NCI-H2081 treated with DMSO at 0.1 percent for 48 hours (cell line): ENCODE data around the gene MPG.
"Not testable (repeated sequence)": the region's sequence is repeated elsewhere in the genome, so short reads cannot be mapped to it uniquely, and the experiment has no call there.

Experiments
- DNase-seq: peaks from one replicate; lab custom pipeline; 2025; lab: John Stamatoyannopoulos, UW

MPG gene

DNA sequence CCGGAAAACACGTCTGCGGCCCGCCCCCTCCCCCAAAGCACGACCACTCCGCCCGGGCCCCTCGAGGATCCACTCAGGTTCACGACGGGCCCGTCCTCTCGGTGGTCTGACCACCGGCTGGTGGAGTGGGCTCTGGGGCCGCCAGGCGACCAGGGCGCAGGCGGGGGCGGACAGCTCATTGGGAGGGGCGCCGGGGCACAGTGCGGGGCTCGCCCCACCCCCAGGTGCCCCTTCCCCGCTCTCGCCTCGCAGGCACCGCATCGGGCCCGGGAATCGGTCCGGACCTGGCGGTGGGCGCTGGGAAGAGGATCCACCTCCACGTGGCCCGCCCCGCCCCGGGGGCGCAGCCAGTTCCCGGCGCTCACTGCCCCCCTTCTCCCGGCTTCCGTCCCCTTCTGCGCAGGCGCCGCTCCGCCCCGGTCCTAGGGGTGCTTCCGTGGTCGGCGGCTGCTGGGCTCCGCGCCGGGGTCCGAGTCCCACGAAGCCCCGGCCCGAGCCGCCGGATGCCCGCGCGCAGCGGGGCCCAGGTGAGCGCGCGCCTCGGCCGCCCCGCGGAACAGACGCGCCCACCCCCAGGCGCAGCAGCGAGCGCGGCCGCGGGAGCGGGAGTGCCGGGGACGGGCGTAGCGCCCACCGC, at the start of gene MPG:
TSS of gene MPG (plus strand) at position 419 of the 637 bp plus-strand sequence. CDS start at position 504, 85 bp downstream.
- DNase-seq: no peak

- not testable (repeated sequence) for DNase-seq
These were observed 47.4 kb upstream of the MPG start for GRCh38 chr16:30627-31026.

DNA sequence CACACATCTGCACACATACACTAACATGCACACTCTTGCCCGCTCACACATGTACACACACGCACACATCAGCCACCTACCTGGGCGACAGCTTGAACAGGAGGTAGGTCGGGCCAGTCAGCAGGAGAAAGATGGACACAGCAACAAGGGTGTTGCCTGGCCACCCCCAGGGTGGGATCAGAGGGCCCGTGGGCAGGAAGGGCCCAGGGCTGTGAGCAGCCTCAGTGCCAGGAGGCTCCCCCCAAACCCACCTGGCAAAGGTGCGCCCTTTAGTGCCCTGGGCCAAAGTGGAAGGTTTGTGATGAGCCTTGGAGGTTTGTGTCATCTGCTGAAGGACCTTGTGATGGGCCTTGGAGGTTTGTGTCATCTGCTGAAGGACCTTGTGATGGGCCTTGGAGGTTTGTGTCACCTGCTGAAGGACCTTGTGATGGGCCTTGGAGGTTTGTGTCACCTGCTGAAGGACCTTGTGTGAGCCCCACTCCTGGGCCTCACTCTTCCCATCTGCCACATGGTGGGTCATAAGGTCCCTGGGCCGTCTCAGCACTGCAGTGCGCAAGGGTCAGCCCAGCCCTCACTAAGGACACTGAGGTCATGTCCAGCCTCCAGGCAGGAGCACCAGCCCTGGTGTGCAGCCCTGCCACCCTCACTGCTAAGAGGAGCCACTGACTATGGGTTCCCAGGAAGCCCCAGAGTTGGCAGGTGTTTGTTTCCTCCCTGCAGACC, 44.7 kb upstream of the MPG start:
- DNase-seq: not testable (repeated sequence)

- DNase-seq: no peak
These were observed 44.0 kb upstream of the MPG start for GRCh38 chr16:33877-34647.

GRCh38 chr16:34648-34987, 43.4 kb upstream of the MPG start:
- DNase-seq: no peak

DNA sequence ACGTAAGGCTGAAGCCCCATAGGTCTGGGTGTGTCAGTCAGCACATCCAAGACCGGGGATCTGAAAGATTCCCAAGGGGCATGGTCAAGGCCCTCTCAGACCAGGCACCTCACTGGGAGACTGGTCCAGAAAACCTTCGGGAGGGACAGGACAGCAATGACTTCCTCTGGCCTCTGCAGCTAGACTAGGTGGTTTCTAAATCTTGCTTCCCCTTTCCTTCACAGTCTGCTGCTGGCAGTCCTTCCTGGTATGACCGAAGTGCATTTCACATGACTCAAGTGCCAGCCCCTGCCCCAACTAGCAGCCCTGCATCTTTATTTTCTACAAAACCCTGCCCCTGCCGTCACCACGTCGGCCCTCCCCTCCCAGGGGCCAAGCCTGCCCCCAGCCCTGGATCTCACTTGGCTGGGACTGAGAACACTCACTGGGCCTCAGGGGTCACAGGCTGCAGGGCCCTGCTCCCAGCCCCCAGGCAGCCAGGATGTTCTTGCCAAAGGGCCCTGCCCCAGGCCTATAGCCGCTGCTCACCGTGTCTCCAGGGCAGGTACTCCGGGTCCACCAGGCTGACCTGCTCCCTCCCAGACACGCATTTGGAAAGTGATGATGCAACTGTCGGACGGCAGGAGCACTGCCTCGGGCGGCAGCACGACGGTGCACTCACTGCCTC, 42.9 kb upstream of the MPG start:
- DNase-seq: no peak

DNA sequence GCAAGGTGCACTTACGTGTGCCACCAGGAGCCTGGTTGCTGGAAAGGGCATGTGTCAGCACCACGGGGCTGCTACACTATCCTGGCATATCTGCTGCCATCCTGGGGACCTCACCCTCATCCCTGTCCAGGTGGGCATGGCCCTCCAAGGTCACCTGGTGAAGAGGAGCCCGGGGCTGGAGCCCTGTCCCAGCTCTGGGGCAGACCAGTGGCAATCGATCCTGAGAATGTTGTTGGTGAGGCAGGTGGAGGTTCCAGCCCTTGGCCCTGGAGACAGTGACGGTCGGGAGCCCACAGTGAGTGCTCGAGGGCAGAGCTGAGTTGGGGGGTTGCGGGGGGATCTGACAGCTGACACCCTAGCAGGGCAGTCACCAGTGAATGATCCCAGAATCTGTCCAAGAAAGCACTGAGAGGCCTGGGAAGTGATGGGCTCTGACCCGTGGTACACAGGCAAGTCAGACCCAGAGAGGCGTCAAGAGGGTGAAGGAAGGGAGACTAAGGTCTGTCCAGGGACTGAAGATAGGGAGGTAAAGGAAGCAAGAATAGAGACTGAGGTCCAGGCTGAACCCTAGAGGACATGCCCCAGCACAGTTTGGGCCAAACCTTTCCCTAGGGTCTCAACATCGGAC, 42.2 kb upstream of the MPG start:
- no peak for DNase-seq

DNA sequence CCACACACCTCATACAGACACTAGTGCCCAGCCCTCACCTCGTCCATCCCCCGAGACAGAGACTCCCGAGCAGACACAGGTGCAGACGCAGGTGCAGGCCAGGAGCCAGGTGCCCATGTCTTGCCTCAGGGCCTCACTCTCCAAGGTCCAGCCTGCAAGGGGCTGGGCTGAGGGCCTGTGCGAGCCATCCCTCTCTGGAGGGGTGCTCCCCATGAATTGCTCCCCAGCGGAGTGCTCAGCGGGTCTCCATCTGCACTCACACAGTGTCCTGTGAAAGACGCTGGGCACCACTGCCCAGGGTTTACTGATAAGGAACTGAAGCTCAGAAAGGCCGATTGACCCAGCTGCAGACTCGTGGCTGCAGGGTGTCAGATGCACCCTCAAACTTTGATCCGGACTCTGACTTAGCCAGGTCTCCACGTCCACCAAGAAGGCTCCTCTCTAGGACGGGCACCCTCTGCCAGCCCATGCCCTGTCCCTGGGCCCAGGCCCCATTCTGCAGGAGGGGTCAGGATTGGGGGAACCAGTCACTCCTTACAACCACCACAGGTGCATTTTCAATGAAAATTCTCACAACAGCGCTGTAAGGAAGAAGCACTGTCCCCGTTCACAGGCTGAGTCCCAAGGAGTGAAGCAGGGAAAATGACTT, 41.6 kb upstream of the MPG start:
- no peak for DNase-seq

DNA sequence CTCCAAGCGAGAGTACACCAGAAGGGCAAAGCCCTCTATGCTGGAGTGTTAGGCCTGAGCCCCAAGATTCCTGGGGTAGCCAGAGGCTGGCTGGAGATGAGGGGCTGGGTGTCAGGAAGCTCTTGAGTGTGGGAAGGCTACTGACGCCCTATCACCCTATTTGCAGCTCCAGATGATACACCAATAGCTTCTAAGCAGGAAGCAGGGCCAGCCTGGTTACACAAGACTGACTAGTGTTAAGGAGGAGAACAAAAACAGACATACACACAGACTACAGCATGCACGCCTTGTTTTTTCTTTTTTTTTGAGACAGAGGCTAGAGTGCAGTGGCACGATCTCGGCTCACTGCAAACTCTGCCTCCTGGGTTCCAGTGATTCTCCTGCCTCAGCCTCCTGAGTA, 40.5 kb upstream of the MPG start:
- no peak for DNase-seq

- not testable (repeated sequence) for DNase-seq
These were observed 39.8 kb upstream of the MPG start for GRCh38 chr16:38206-38605.

GRCh38 chr16:38941-39892, 38.8 kb upstream of the MPG start:
- DNase-seq: no peak

DNA sequence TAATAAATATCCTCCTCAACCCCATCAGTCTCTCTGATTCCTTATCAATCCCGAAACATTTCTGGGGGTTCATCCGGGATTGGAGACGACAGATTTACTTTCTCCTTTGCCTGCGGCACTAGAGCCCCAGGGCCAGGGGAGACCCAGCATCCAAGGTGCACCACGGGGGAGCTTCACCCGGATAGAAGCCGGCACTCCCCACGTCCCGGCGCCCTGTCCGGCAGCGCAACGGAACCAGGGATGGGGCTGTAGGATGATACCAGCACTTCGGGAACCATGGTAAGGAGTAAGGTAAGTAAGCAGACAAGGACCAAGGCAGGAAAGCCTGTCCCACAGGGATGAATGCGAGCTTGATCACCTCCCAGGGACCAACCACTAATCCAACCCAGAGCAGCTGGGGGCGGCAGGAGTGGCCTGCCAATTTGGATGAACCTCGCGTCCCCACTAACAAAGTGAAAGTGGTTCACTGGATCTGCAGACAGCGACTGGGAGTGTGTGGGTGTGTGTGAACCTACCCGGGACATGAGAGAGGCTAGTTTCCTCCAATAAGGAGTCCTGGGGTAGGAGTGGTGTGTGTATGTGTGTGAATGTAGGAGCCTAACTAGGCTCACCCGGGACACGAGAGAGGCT, 36.5 kb upstream of the MPG start:
- DNase-seq: no peak

- DNase-seq: no peak
These were observed 36.0 kb upstream of the MPG start for GRCh38 chr16:42069-42457.

DNA sequence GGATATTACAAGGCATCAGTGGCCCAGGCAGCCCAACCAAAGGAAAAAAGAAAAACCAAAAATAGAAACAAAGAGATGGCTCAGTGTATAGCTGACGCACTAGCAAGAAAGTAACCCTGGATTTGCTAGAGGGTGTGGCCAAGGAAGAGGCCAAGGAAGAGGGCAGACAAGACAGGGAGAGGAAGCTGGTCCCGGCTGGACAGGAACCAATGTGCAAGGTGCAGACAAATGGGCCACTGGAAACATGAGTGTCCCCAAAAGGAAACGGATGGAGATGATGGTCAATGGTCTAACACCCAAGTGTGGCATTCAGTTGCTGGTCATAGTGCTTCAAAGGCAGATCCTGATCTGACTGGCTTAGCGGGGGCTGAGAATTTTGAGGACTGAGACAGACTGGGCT, 35.3 kb upstream of the MPG start:
- DNase-seq: no peak

GRCh38 chr16:43294-43693, 34.7 kb upstream of the MPG start:
- DNase-seq: no peak

- no peak for DNase-seq
These were observed 33.4 kb upstream of the MPG start for GRCh38 chr16:44655-45054.

GRCh38 chr16:45454-45853, 32.6 kb upstream of the MPG start:
- no peak for DNase-seq

DNA sequence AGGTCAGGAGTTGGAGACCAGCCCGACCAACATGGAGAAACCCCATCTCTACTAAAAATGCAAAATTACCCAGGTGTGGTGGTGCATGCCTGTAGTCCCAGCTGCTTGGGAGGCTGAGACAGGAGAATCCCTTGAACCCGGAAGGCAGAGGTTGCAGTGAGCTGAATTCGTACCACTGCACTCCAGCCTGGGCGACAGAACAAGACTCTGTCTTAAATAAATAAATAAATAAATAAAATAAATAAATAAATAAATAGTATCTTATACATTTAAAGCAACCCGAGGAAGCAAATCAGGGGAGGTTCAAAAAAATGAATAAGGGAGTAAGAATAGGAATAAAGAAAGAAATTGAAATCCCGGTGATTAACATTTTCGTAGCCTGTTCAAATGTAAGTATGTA, 31.5 kb upstream of the MPG start:
- not testable (repeated sequence) for DNase-seq

- no peak for DNase-seq
These were observed 30.8 kb upstream of the MPG start for GRCh38 chr16:47234-47633.
